GM19438 (cell line): Measurements from ENCODE around the gene HDC.

ENCODE experiments used
- ATAC-seq: cut with Tn5 transposase; IDR thresholded peaks from one replicate; pipeline ENCODE4 v1.9.1; 2021; ENCODE audit warnings: low read depth; ENCODE audit not compliant: unreplicated experiment

The HDC gene

GRCh38 chr15:50228866-50229265, 36.7 kb downstream of the HDC start:
- ATAC-seq: no peak

GRCh38 chr15:50227076-50227475, 38.5 kb downstream of the HDC start:
- ATAC-seq: no peak

GRCh38 chr15:50225938-50226337, 39.6 kb downstream of the HDC start:
- ATAC-seq: no peak

- no peak for ATAC-seq
Measured at GRCh38 chr15:50225057-50225456, 40.5 kb downstream of the HDC start.

GRCh38 chr15:50224606-50225005, 40.9 kb downstream of the HDC start:
- no peak for ATAC-seq

GRCh38 chr15:50222181-50222580, 43.3 kb downstream of the HDC start:
- ATAC-seq: no peak

GRCh38 chr15:50219820-50220219, 45.7 kb downstream of the HDC start:
- no peak for ATAC-seq

GRCh38 chr15:50218691-50219090, 46.8 kb downstream of the HDC start:
- no peak for ATAC-seq

- ATAC-seq: no peak
Measured at GRCh38 chr15:50218291-50218690, 47.2 kb downstream of the HDC start.

GRCh38 chr15:50210462-50211157, 54.9 kb downstream of the HDC start:
- ATAC-seq: no peak

GRCh38 chr15:50209809-50210208, 55.7 kb downstream of the HDC start:
- ATAC-seq: no peak

- no peak for ATAC-seq
Measured at GRCh38 chr15:50206020-50206419, 59.5 kb downstream of the HDC start.

- no peak for ATAC-seq
Measured at GRCh38 chr15:50202003-50202402, 63.5 kb downstream of the HDC start.

GRCh38 chr15:50192926-50193620, 72.5 kb downstream of the HDC start:
- no peak for ATAC-seq

- ATAC-seq: no peak
Measured at GRCh38 chr15:50192164-50192563, 73.4 kb downstream of the HDC start.
